SU-DHL-6 (cell line): ENCODE results near the gene ESYT2.

Experiments used
- H2AFZ ChIP-seq: fragments of 200-600 bp; sonication (generic); 2 replicates; pipeline ENCODE4 v1.6.1; 2014; ENCODE audit warnings: low read depth, mild to moderate bottlenecking, moderate library complexity, mixed read lengths, antibody characterized with exemption, low read length; ENCODE audit not compliant: severe bottlenecking
- H3F3A ChIP-seq: fragments of 200-600 bp; shearing (Covaris generic); 2 replicates; pipeline ENCODE4 v1.6.0; 2016; ENCODE audit warnings: antibody characterized with exemption, mild to moderate bottlenecking; ENCODE audit not compliant: insufficient read depth
- H3K27ac ChIP-seq: fragments of 200-600 bp; sonication (generic); 2 replicates; pipeline ENCODE4 v1.5.1; 2016; ENCODE audit warnings: low read depth, mild to moderate bottlenecking, low read length, moderate library complexity, mixed read lengths
- H3K27me3 ChIP-seq: fragments of 200-600 bp; sonication (generic), shearing (Covaris generic); 2 replicates; pipeline ENCODE4 v1.6.0; 2014; ENCODE audit warnings: mild to moderate bottlenecking, low read length
- H3K36me3 ChIP-seq: fragments of 200-600 bp; sonication (generic); 2 replicates; pipeline ENCODE4 v1.6.1; 2014; ENCODE audit warnings: mild to moderate bottlenecking, low read length, mixed read lengths
- H3K4me2 ChIP-seq: fragments of 300-600, 200-600 bp; shearing (Covaris generic), sonication (generic); 2 replicates; pipeline ENCODE4 v1.6.0; 2014; ENCODE audit warnings: low read length, low read depth, mild to moderate bottlenecking; ENCODE audit not compliant: poor library complexity, severe bottlenecking
- H3K4me3 ChIP-seq: fragments of 200-600 bp; sonication (generic); 2 replicates; pipeline ENCODE4 v1.5.1; 2014; ENCODE audit warnings: antibody characterized with exemption, low read length, mild to moderate bottlenecking, mixed read lengths; ENCODE audit not compliant: insufficient read depth, poor library complexity, severe bottlenecking
- H3K79me2 ChIP-seq: fragments of 200-600 bp; sonication (generic); 2 replicates; pipeline ENCODE4 v1.6.1; 2014; ENCODE audit warnings: mild to moderate bottlenecking, low read length, moderate library complexity; ENCODE audit not compliant: insufficient read depth
- H3K9ac ChIP-seq: fragments of 200-600 bp; sonication (generic); 2 replicates; pipeline ENCODE4 v1.7.0; 2014; ENCODE audit warnings: mild to moderate bottlenecking, low read length
- H3K9me2 ChIP-seq: fragments of 200-600 bp; sonication (generic); replicated peaks from 2 replicates; pipeline ENCODE4 v1.6.1; 2014; ENCODE audit warnings: low read length; ENCODE audit not compliant: insufficient read depth
- H3K9me3 ChIP-seq: fragments of 200-600 bp; sonication (generic); 2 replicates; pipeline ENCODE4 v1.6.1; 2014; ENCODE audit warnings: low read length, mixed read lengths; ENCODE audit not compliant: insufficient read depth
- H4K20me1 ChIP-seq: fragments of 200-600 bp; sonication (generic); 2 replicates; pipeline ENCODE4 v1.6.1; 2014; ENCODE audit warnings: low read depth, mild to moderate bottlenecking, antibody characterized with exemption, low read length, moderate library complexity, mixed read lengths
- EZH2phosphoT487 ChIP-seq: fragments of 200-600 bp; sonication (generic), shearing (Covaris generic); conservative IDR thresholded peaks from 2 replicates; pipeline ENCODE4 v1.6.1; 2018; ENCODE audit warnings: mild to moderate bottlenecking, antibody characterized with exemption, low read length, moderate library complexity, mixed read lengths
- TF ChIP-seq, protein P1 (sequence below): fragments of 200-600 bp; sonication (generic); IDR thresholded peaks from one replicate; pipeline ENCODE4 v1.5.1; 2017; ENCODE audit warnings: antibody characterized with exemption, mild to moderate bottlenecking, low read length, moderate library complexity; ENCODE audit not compliant: insufficient read depth, poor library complexity, severe bottlenecking

Gene ESYT2

GRCh38 chr7:158782761-158783401, 46.4 kb downstream of the ESYT2 start:
- Histone ChIP-seq H3K9me3 (no peaks in the 10 kb centered on the region), H3F3A (no peaks in the 10 kb centered on the region), H2AFZ (no peak overlapping the region), H3K4me3 (no peak overlapping the region), H3K79me2 (no peaks in the 10 kb centered on the region), H3K4me2 (no peak overlapping the region), H3K27ac (no peak overlapping the region), H3K9ac (no peak overlapping the region), H3K36me3 (0 out of 2 replicates have a peak, but pooled peaks cover 3% of the 10 kb centered on the region), H3K27me3 (no peaks in the 10 kb centered on the region), H3K9me2 (no peaks in the 10 kb centered on the region), H4K20me1 (no peaks in the 10 kb centered on the region)
- TF ChIP-seq, protein P1, sequence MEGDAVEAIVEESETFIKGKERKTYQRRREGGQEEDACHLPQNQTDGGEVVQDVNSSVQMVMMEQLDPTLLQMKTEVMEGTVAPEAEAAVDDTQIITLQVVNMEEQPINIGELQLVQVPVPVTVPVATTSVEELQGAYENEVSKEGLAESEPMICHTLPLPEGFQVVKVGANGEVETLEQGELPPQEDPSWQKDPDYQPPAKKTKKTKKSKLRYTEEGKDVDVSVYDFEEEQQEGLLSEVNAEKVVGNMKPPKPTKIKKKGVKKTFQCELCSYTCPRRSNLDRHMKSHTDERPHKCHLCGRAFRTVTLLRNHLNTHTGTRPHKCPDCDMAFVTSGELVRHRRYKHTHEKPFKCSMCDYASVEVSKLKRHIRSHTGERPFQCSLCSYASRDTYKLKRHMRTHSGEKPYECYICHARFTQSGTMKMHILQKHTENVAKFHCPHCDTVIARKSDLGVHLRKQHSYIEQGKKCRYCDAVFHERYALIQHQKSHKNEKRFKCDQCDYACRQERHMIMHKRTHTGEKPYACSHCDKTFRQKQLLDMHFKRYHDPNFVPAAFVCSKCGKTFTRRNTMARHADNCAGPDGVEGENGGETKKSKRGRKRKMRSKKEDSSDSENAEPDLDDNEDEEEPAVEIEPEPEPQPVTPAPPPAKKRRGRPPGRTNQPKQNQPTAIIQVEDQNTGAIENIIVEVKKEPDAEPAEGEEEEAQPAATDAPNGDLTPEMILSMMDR: no peak
- no peak for TF ChIP-seq EZH2phosphoT487

- H3K27me3 ChIP-seq: no peaks in the 10 kb centered on the region
- H3K9ac ChIP-seq: no peak overlapping the region
- H3K79me2 ChIP-seq: no peaks in the 10 kb centered on the region
- H4K20me1 ChIP-seq: no peaks in the 10 kb centered on the region
- no peak overlapping the region for H3K27ac ChIP-seq
- 0 out of 2 replicates have a peak, but pooled peaks cover 3% of the 10 kb centered on the region for H3K36me3 ChIP-seq
- H2AFZ ChIP-seq: no peak overlapping the region
- no peaks in the 10 kb centered on the region for H3K9me3 ChIP-seq
- no peak overlapping the region for H3K4me3 ChIP-seq
- H3F3A ChIP-seq: no peaks in the 10 kb centered on the region
- no peaks in the 10 kb centered on the region for H3K9me2 ChIP-seq
- TF ChIP-seq EZH2phosphoT487: no peak
- TF ChIP-seq, protein P1: no peak
- H3K4me2 ChIP-seq: no peak overlapping the region
Measured at GRCh38 chr7:158781974-158782664, 47.2 kb downstream of the ESYT2 start.

DNA sequence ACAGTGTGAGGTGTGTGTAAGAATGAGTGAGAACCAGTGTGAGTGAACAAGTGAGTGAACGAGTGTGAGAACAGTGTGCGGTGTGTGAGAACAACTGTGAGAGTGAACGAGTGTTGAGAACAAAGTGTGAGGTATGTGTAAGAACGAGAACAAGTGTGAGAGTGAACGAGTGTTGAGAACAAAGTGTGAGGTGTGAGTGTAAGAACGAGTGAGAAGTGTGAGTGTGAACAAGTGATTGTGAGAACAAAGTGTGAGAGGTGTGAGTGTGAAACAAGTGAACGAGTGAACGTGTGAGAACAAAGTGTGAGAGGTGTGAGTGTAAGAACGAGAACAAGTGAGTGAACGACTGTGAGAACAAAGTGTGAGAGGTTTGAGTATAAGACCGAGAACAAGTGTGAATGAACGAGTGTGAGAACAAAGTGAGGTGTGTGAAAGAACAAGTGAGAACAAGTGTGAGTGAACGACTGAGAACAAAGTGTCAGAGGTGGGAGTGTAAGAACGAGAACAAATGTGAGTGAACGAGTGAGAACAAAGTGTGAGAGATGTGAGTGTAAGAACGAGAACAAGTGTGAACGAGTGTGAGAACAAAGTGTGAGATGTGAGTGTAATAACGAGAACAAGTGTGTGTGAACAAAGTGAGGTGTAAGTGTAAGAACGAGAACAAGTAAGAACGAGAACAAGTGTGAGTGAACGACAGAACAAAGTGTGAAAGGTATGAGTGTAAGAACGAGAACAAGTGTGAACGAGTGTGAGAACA, 47.9 kb downstream of the ESYT2 start:
- Histone ChIP-seq H3K79me2 (no peaks in the 10 kb centered on the region), H3K36me3 (0 out of 2 replicates have a peak, but pooled peaks cover 3% of the 10 kb centered on the region), H2AFZ (no peak overlapping the region), H3K9me2 (no peaks in the 10 kb centered on the region), H3K9ac (no peak overlapping the region), H3K4me3 (no peak overlapping the region), H4K20me1 (no peaks in the 10 kb centered on the region), H3K4me2 (no peak overlapping the region), H3K27ac (no peak overlapping the region), H3F3A (no peaks in the 10 kb centered on the region), H3K9me3 (no peaks in the 10 kb centered on the region), H3K27me3 (no peaks in the 10 kb centered on the region)
- TF ChIP-seq, protein P1: no peak
- no peak for TF ChIP-seq EZH2phosphoT487
